Testis (tissue), 2 donors: Measurements from ENCODE around the gene TMEM151B.

ENCODE experiments used
- POLR2A ChIP-seq: fragments of 450-650 bp; IDR thresholded peaks from one replicate; pipeline ENCODE4 v1.6.1; 2017; ENCODE audit warnings: antibody characterized with exemption, mild to moderate bottlenecking, moderate library complexity
- TF ChIP-seq, protein P1 (sequence below), 3 experiments: fragments of 450-650 bp in 2 of 3; fragments of 200-600 bp in 1 of 3; sonication (generic) in 1 of 3; IDR thresholded peaks; one replicate each; pipeline ENCODE4 v1.5.1; 2016 to 2019; ENCODE audit warnings: antibody characterized with exemption in 3 of 3, mild to moderate bottlenecking in 2 of 3, moderate library complexity in 1 of 3

DNA sequence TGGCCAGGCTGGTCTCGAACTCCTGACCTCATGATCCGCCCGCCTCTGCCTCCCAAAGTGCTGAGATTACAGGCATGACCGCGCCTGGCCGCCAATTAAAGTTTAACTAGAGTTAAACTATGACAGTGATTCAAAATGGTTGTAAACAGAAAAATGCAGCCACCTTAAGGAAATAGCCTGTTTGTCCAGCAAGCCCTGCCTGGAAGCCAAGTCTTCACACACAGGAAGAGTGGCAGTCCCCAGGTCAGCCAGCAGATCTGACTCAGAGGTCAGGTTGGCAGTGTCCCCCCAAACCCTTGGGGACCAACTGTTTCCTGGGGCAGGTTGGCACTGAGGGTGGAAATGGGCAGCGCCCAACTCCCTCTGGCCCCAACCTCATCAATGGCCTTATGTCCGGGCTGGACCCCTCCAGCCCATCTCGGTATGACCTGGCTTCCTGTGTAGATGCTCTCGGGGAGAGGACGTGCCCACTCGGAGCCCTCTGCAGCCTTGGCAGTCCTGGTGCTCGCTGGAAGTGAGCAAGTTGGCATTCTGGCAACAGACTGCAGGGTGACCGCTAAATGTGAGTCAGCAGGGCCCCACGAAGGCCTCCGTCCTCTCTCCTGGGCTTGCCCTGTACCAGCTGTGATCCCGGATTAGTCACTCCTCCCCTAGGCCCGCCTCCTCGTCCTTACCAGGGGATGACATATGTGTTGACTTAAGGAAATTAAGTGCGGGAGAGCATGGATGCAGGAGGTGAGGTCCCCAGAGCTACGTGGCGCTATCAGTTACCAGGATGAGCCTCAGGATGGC lies 33.0 kb upstream of the TMEM151B start:
- no peak for TF ChIP-seq POLR2A
- TF ChIP-seq, protein P1, sequence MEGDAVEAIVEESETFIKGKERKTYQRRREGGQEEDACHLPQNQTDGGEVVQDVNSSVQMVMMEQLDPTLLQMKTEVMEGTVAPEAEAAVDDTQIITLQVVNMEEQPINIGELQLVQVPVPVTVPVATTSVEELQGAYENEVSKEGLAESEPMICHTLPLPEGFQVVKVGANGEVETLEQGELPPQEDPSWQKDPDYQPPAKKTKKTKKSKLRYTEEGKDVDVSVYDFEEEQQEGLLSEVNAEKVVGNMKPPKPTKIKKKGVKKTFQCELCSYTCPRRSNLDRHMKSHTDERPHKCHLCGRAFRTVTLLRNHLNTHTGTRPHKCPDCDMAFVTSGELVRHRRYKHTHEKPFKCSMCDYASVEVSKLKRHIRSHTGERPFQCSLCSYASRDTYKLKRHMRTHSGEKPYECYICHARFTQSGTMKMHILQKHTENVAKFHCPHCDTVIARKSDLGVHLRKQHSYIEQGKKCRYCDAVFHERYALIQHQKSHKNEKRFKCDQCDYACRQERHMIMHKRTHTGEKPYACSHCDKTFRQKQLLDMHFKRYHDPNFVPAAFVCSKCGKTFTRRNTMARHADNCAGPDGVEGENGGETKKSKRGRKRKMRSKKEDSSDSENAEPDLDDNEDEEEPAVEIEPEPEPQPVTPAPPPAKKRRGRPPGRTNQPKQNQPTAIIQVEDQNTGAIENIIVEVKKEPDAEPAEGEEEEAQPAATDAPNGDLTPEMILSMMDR (IDR thresholded peaks at IDR 0.05): no peak
